ENCODE data around the gene ASTL. TPM values are rescaled to one million over a fixed set of nuclear protein-coding genes. Genes with fewer than 3 reads are reported as not detected.

The ASTL gene
- total and polyA plus RNA-seq, 2 experiments from 2014 or later, result not detected

DNA sequence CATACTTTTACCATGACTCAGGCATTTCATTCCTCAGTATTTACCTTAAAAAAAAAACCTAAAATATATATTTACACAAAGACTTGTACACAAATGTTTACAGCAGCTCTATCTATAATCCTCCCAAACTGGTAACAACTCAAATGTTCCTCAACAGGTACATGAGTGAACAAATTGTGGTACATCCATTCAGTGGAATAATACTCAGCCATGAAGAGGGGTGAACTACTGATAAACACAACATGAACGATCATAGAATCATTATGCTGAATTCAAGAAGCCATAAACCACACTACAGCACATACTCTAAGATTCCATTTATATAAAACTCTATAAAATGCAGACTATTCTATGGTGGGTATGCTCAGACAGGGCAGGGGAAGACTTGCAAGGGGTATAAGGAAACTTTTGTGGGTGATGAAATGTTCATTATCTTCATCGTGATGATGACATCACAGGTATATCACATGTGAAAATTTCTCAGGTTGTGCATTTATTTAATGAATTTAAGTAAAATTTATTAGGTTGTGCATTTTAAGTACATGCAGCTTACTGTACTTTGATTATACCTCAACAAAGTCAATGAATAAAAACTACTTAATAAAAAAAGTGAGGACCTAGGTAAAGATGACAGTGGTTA is 31.7 kb upstream of the ASTL start:
- H3K4me1 ChIP-seq (ENCODE audit: insufficient read depth), result no peaks in the 10 kb centered on the region
- no peaks in the 10 kb centered on the region for H3K79me2 ChIP-seq
- no peak for TF ChIP-seq EZH2phosphoT487 (IDR thresholded peaks at IDR 0.05; ENCODE audit: low read depth, severe bottlenecking, unreplicated experiment)
- TF ChIP-seq, protein P1, sequence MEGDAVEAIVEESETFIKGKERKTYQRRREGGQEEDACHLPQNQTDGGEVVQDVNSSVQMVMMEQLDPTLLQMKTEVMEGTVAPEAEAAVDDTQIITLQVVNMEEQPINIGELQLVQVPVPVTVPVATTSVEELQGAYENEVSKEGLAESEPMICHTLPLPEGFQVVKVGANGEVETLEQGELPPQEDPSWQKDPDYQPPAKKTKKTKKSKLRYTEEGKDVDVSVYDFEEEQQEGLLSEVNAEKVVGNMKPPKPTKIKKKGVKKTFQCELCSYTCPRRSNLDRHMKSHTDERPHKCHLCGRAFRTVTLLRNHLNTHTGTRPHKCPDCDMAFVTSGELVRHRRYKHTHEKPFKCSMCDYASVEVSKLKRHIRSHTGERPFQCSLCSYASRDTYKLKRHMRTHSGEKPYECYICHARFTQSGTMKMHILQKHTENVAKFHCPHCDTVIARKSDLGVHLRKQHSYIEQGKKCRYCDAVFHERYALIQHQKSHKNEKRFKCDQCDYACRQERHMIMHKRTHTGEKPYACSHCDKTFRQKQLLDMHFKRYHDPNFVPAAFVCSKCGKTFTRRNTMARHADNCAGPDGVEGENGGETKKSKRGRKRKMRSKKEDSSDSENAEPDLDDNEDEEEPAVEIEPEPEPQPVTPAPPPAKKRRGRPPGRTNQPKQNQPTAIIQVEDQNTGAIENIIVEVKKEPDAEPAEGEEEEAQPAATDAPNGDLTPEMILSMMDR (IDR thresholded peaks at IDR 0.05; ENCODE audit: poor library complexity), result no peak
- no peak for TF ChIP-seq EZH2 (IDR thresholded peaks at IDR 0.05; ENCODE audit: borderline replicate concordance)
- no peaks in the 10 kb centered on the region for H3K36me3 ChIP-seq (replicated peaks; ENCODE audit: insufficient read depth, low read depth)
- 81% methylated on average over 2 of the region's 2 CpGs for WGBS (ENCODE audit: low lambda C conversion rate, missing lambda C conversion rate)
- no peaks in the 10 kb centered on the region for H3K9me3 ChIP-seq (ENCODE audit: low read depth)
- H3K27me3 ChIP-seq, result no peaks in the 10 kb centered on the region
- no peak overlapping the region for H3K27ac ChIP-seq
- H3K4me3 ChIP-seq, result no peak overlapping the region
- no peak overlapping the region for H2AFZ ChIP-seq
- no peak for DNase-seq (ENCODE audit: low spot score)
- no peaks in the 10 kb centered on the region for H3K9me2 ChIP-seq (replicated peaks; ENCODE audit: insufficient read depth)
- H3K4me2 ChIP-seq, result no peak overlapping the region
- no peaks in the 10 kb centered on the region for H4K20me1 ChIP-seq (ENCODE audit: insufficient read depth, poor library complexity, severe bottlenecking)

DNA sequence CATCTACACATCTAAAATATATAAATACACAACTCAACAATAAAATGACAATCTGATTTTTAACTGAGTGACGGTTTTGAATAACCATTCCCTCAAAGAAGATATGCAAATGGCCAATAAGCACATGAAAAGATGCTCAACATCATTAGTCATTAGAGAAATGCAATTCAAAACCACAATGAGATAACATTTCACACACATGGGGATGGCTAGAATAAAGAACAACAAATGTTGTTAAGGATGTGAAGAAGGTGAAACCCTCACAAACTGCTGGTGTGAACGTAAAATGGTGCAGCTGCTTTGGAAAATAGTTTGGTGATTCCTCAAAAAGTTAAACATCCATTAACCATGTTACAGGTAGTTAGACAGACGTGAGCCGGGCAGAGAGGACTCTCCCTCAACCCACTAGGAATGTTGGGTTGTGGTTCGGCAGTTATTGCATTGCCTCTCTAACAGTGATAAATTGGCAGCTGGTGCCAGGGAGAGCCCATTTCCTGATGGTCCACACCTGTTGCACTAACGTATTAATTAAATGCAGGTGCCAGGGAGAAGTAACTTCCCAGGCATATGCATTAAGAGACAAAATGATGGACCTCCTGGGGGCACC is 29.2 kb upstream of the ASTL start:
- TF ChIP-seq EZH2 (IDR thresholded peaks at IDR 0.05; ENCODE audit: borderline replicate concordance) (no peak), EZH2phosphoT487 (IDR thresholded peaks at IDR 0.05; ENCODE audit: low read depth, severe bottlenecking, unreplicated experiment) (no peak)
- TF ChIP-seq, protein P1 (IDR thresholded peaks at IDR 0.05; ENCODE audit: poor library complexity), result no peak
- no peaks in the 10 kb centered on the region for H3K27me3 ChIP-seq
- no peaks in the 10 kb centered on the region for H3K9me2 ChIP-seq (replicated peaks; ENCODE audit: insufficient read depth)
- H3K36me3 ChIP-seq (replicated peaks; ENCODE audit: insufficient read depth, low read depth), result no peaks in the 10 kb centered on the region
- DNase-seq (ENCODE audit: low spot score), result no peak
- H2AFZ ChIP-seq, result no peak overlapping the region
- no peak overlapping the region for H3K27ac ChIP-seq
- no peaks in the 10 kb centered on the region for H4K20me1 ChIP-seq (ENCODE audit: insufficient read depth, poor library complexity, severe bottlenecking)
- no peak overlapping the region for H3K4me2 ChIP-seq
- H3K4me3 ChIP-seq, result no peak overlapping the region
- H3K79me2 ChIP-seq, result no peaks in the 10 kb centered on the region
- 82% methylated on average over 6 of the region's 6 CpGs for WGBS (ENCODE audit: low lambda C conversion rate, missing lambda C conversion rate)
- H3K4me1 ChIP-seq (ENCODE audit: insufficient read depth), result no peaks in the 10 kb centered on the region
- no peaks in the 10 kb centered on the region for H3K9me3 ChIP-seq (ENCODE audit: low read depth)

GRCh38 chr2:96164459-96165184 is 26.3 kb upstream of the ASTL start:
- no peak overlapping the region for H2AFZ ChIP-seq
- DNase-seq (ENCODE audit: low spot score), result no peak
- H3K4me1 ChIP-seq (ENCODE audit: insufficient read depth), result no peaks in the 10 kb centered on the region
- TF ChIP-seq, protein P1 (IDR thresholded peaks at IDR 0.05; ENCODE audit: poor library complexity), result no peak
- TF ChIP-seq EZH2 (IDR thresholded peaks at IDR 0.05; ENCODE audit: borderline replicate concordance) (no peak), EZH2phosphoT487 (IDR thresholded peaks at IDR 0.05; ENCODE audit: low read depth, severe bottlenecking, unreplicated experiment) (no peak)
- H3K27ac ChIP-seq, result no peak overlapping the region
- no peak overlapping the region for H3K4me3 ChIP-seq
- H3K36me3 ChIP-seq (replicated peaks; ENCODE audit: insufficient read depth, low read depth), result no peaks in the 10 kb centered on the region
- H3K79me2 ChIP-seq, result no peaks in the 10 kb centered on the region
- H3K27me3 ChIP-seq, result no peaks in the 10 kb centered on the region
- no peaks in the 10 kb centered on the region for H3K9me2 ChIP-seq (replicated peaks; ENCODE audit: insufficient read depth)
- no peak overlapping the region for H3K4me2 ChIP-seq
- no peaks in the 10 kb centered on the region for H4K20me1 ChIP-seq (ENCODE audit: insufficient read depth, poor library complexity, severe bottlenecking)
- 79% methylated on average over 18 of the region's 18 CpGs for WGBS (ENCODE audit: low lambda C conversion rate, missing lambda C conversion rate)
- H3K9me3 ChIP-seq (ENCODE audit: low read depth), result no peaks in the 10 kb centered on the region
